ENCODE results near the gene CUX1. TPM values are rescaled to one million over a fixed set of nuclear protein-coding genes. Genes with fewer than 3 reads are reported as not detected.

Gene CUX1
- total RNA-seq, 1 donor from 2014 or later = 18.3 TPM

DNA sequence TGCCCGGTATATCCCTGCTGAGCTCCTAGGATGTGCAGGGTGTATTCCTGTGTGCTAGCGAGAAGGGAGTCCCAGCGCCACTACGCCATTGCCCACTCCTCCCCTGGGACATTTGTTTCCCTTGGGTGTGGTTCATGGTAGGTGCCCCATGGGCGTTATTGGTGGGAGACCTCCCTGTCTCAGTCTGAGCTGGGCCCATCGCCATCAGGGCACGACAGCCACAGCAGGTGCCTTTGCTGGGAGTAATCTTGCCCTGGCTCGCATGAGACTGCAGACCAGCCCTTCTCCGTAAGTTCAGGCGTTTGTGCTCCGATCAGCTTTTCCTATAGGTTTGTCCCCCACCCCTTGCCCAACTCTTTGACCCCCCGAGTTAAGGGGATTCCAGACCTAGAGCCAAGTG is 332.0 kb downstream of the CUX1 start:
- Histone ChIP-seq H3K9me3 (ENCODE audit: control insufficient read depth in 3 of 3, low read length in 3 of 3) (no peaks in the 10 kb centered on the region), H3K4me1 (ENCODE audit: control insufficient read depth in 3 of 3, insufficient read depth in 3 of 3, low read length in 3 of 3) (peaks cover 6 to 23% (median 20%) of the 10 kb centered on the region in 3 donors), H3K4me3 (ENCODE audit: low read length in 3 of 3) (no peak overlapping the region), H3K27ac (ENCODE audit: low read depth, low read length) (no peak overlapping the region), H3K9ac (ENCODE audit: low read depth in 1 of 3, low read length in 3 of 3) (no peak overlapping the region), H3K36me3 (ENCODE audit: control insufficient read depth in 3 of 3, insufficient read depth in 3 of 3, low read length in 3 of 3) (no peaks in the 10 kb centered on the region), H3K27me3 (ENCODE audit: control insufficient read depth in 3 of 3, insufficient read depth in 3 of 3, low read length in 3 of 3) (no peaks in the 10 kb centered on the region)

DNA sequence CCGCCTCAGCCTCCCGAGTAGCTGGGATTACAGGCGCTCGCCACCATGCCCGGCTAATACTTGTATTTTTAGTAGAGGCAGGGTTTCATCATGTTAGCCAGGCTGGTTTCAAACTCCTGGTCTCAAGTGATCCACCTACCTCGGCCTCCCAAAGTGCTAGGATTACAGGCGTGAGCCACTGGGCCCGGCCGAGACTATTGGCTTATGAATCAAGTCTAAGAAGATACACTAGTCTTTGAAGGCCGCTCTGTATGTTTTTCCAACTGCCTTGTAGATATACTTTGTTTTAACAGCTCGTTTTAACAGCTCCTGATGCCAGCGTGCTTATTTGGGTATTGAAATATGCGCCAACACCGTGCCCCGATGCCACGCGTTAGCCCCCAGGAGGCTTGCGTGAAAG is 332.8 kb downstream of the CUX1 start:
- Histone ChIP-seq H3K27ac (ENCODE audit: low read depth, low read length) (no peak overlapping the region), H3K36me3 (ENCODE audit: control insufficient read depth in 3 of 3, insufficient read depth in 3 of 3, low read length in 3 of 3) (no peaks in the 10 kb centered on the region), H3K4me1 (ENCODE audit: control insufficient read depth in 3 of 3, insufficient read depth in 3 of 3, low read length in 3 of 3) (peaks cover 6 to 23% (median 20%) of the 10 kb centered on the region in 3 donors), H3K4me3 (ENCODE audit: low read length in 3 of 3) (no peak overlapping the region), H3K9ac (ENCODE audit: low read depth in 1 of 3, low read length in 3 of 3) (no peak overlapping the region), H3K27me3 (ENCODE audit: control insufficient read depth in 3 of 3, insufficient read depth in 3 of 3, low read length in 3 of 3) (no peaks in the 10 kb centered on the region), H3K9me3 (ENCODE audit: control insufficient read depth in 3 of 3, low read length in 3 of 3) (no peaks in the 10 kb centered on the region)

DNA sequence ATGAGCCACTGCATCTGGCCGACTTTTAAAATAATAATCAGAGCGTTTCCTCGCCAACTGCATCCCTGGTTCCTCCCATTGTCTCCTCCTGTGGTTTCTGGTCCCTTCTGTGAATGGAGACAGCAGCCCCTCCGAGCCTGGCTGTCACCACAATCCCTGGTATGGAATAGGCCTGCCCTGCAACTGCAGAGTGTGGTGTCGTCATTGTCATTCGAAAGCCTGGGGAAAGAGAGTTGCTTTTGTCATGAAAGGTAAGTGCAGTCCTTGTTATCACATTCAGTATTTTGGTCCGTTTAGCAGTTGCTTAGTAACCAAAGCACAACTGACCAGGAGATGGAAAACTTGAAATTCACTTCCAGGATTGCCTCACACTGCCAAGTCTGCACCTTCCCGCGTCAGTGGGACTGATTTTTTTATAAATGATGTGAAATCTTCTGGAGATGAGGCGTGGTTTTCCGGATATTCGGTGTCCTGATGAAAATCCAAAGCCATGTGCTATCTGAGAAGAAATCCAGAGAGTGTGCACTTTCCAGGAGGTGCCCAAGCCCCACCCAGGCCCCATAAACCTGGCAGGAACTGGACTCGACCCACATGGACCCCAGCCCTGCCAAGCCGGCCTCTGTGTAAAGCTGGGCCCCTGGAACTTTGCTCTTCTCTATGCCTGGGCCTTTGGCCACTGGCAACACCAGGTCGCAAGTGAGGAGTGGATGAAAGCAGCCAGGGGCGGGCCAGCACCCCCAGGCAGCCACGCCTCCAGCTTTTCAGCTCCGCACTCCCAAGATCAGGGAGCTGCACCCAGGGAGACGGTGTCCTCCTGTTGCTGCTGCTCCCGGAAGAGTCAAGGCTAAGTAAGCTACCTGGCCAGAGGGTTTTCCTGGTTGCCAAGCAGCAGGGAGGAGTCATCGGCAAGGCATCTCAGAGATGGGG is 335.5 kb downstream of the CUX1 start:
- H3K9ac ChIP-seq (ENCODE audit: low read depth in 1 of 3, low read length in 3 of 3) = peak overlapping the region in 1 of 3 donors; percentile 16

DNA sequence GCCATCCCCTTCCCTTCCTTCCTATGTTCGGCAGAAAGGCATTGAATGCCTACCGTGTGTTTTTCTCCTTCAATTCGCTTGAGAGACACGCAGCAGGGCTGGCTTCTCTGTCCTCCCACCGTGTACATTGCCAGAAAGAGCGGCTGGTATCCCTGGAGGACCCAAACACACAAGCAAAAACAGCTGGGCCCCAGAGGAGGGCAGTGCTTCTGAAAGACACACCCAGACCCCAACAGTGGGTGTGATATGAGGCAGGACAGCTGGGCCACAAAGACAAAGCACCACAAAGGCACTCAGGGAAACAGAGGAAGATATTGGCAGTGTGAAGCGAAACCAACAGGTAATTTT is 336.1 kb downstream of the CUX1 start:
- Histone ChIP-seq H3K36me3 (ENCODE audit: control insufficient read depth in 3 of 3, insufficient read depth in 3 of 3, low read length in 3 of 3) (peaks cover 3 to 4% (median 3%) of the 10 kb centered on the region in 3 donors), H3K9ac (ENCODE audit: low read depth in 1 of 3, low read length in 3 of 3) (peak overlapping the region in 1 of 3 donors; percentile 16), H3K27ac (ENCODE audit: low read depth, low read length) (no peak overlapping the region), H3K9me3 (ENCODE audit: control insufficient read depth in 3 of 3, low read length in 3 of 3) (no peaks in the 10 kb centered on the region), H3K4me3 (ENCODE audit: low read length in 3 of 3) (no peak overlapping the region), H3K27me3 (ENCODE audit: control insufficient read depth in 3 of 3, insufficient read depth in 3 of 3, low read length in 3 of 3) (no peaks in the 10 kb centered on the region), H3K4me1 (ENCODE audit: control insufficient read depth in 3 of 3, insufficient read depth in 3 of 3, low read length in 3 of 3) (peaks cover 0 to 6% (median 6%) of the 10 kb centered on the region in 3 donors)

More for the DNA sequence above, 335.5 kb downstream of the CUX1 start:
- Histone ChIP-seq H3K27me3 (ENCODE audit: control insufficient read depth in 3 of 3, insufficient read depth in 3 of 3, low read length in 3 of 3) (no peaks in the 10 kb centered on the region), H3K27ac (ENCODE audit: low read depth, low read length) (no peak overlapping the region), H3K9me3 (ENCODE audit: control insufficient read depth in 3 of 3, low read length in 3 of 3) (no peaks in the 10 kb centered on the region), H3K36me3 (ENCODE audit: control insufficient read depth in 3 of 3, insufficient read depth in 3 of 3, low read length in 3 of 3) (no peaks in the 10 kb centered on the region), H3K4me1 (ENCODE audit: control insufficient read depth in 3 of 3, insufficient read depth in 3 of 3, low read length in 3 of 3) (peaks cover 0 to 6% (median 6%) of the 10 kb centered on the region in 3 donors), H3K4me3 (ENCODE audit: low read length in 3 of 3) (no peak overlapping the region)

DNA sequence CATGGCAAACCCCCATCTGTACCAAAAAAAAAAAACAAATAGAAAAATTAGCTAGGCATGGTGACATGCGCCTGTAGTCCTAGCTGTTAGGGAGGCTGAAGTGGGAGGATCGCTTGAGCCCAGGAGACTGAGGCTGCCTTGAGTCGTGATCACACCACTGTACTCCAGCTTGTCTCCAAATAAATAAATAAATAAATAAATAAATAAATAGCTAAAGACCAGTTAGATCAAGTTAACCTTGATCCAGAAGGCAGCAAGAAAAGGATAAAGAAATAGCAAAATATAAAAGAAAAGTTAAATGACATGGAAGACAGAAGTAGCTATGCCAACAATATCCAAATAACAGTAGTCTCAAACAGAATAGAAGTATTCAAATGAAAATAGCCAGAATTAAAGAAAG is 337.0 kb downstream of the CUX1 start:
- no peak overlapping the region for H3K4me3 ChIP-seq (ENCODE audit: low read length in 3 of 3)
- H3K36me3 ChIP-seq (ENCODE audit: control insufficient read depth in 3 of 3, insufficient read depth in 3 of 3, low read length in 3 of 3) = peaks cover 5 to 6% (median 6%) of the 10 kb centered on the region in 3 donors
- peaks cover 0 to 6% (median 6%) of the 10 kb centered on the region in 3 donors for H3K4me1 ChIP-seq (ENCODE audit: control insufficient read depth in 3 of 3, insufficient read depth in 3 of 3, low read length in 3 of 3)
- H3K9me3 ChIP-seq (ENCODE audit: control insufficient read depth in 3 of 3, low read length in 3 of 3) = no peaks in the 10 kb centered on the region
- no peaks in the 10 kb centered on the region for H3K27me3 ChIP-seq (ENCODE audit: control insufficient read depth in 3 of 3, insufficient read depth in 3 of 3, low read length in 3 of 3)
- no peak overlapping the region for H3K9ac ChIP-seq (ENCODE audit: low read depth in 1 of 3, low read length in 3 of 3)
- H3K27ac ChIP-seq (ENCODE audit: low read depth, low read length) = no peak overlapping the region

DNA sequence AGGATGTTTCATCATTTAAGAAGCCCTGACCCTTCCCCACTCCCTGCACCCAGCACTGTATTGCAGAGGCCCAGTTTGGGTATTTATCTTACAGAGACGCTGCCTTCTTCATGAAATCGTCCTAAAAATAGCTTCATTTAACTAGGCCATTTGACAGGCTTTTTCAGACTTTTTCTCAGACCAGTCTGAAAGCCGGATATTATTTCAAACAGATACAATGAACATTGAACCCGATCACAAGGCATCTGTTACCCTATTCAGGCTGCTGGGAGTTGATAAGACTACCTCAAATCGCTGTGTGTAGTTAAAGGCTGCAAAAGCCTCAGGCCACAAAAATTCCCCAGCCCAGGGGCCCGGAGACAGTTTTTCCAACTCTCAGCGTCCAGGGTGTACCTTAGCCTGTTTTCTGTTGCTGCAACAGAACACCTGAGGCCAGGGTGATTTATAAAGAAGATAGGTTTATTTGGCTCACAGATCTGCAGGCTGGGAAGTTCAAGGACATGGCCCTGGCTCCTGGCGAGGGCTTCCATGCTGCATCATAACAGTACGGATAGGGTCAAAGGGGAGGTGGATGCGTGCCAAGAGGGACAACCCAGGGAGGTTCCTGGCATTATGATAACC is 338.5 kb downstream of the CUX1 start:
- H3K9ac ChIP-seq (ENCODE audit: low read depth in 1 of 3, low read length in 3 of 3) = no peak overlapping the region
- peaks cover 5 to 6% (median 6%) of the 10 kb centered on the region in 3 donors for H3K36me3 ChIP-seq (ENCODE audit: control insufficient read depth in 3 of 3, insufficient read depth in 3 of 3, low read length in 3 of 3)
- H3K27me3 ChIP-seq (ENCODE audit: control insufficient read depth in 3 of 3, insufficient read depth in 3 of 3, low read length in 3 of 3) = no peaks in the 10 kb centered on the region
- H3K4me1 ChIP-seq (ENCODE audit: control insufficient read depth in 3 of 3, insufficient read depth in 3 of 3, low read length in 3 of 3) = peaks cover 0 to 6% (median 6%) of the 10 kb centered on the region in 3 donors
- no peaks in the 10 kb centered on the region for H3K9me3 ChIP-seq (ENCODE audit: control insufficient read depth in 3 of 3, low read length in 3 of 3)
- no peak overlapping the region for H3K4me3 ChIP-seq (ENCODE audit: low read length in 3 of 3)
- H3K27ac ChIP-seq (ENCODE audit: low read depth, low read length) = no peak overlapping the region

DNA sequence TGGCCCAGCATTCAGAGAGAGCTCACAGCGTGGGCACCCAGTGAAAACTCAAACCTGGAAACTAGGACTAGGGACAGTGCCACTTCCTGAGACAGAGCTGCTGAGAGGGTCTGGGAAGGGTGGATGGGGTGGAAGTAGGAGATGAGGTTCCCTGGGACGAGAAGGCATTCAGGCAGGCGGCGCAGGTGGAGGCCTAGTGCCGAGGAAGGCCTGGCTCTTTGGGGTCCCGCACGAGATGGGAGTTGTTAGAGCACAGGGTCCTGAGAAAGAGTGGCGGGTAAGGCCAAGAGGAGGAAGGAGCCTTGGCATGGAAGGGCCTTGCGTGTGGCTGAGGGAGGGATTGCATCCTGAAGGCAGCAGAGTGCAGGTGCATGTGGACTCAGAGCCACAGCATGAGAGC is 339.4 kb downstream of the CUX1 start:
- Histone ChIP-seq H3K4me3 (ENCODE audit: low read length in 3 of 3) (no peak overlapping the region), H3K4me1 (ENCODE audit: control insufficient read depth in 3 of 3, insufficient read depth in 3 of 3, low read length in 3 of 3) (peaks cover 0 to 6% (median 6%) of the 10 kb centered on the region in 3 donors), H3K27me3 (ENCODE audit: control insufficient read depth in 3 of 3, insufficient read depth in 3 of 3, low read length in 3 of 3) (no peaks in the 10 kb centered on the region), H3K9me3 (ENCODE audit: control insufficient read depth in 3 of 3, low read length in 3 of 3) (no peaks in the 10 kb centered on the region), H3K9ac (ENCODE audit: low read depth in 1 of 3, low read length in 3 of 3) (no peak overlapping the region), H3K36me3 (ENCODE audit: control insufficient read depth in 3 of 3, insufficient read depth in 3 of 3, low read length in 3 of 3) (peaks cover 5 to 6% (median 6%) of the 10 kb centered on the region in 3 donors), H3K27ac (ENCODE audit: low read depth, low read length) (no peak overlapping the region)

DNA sequence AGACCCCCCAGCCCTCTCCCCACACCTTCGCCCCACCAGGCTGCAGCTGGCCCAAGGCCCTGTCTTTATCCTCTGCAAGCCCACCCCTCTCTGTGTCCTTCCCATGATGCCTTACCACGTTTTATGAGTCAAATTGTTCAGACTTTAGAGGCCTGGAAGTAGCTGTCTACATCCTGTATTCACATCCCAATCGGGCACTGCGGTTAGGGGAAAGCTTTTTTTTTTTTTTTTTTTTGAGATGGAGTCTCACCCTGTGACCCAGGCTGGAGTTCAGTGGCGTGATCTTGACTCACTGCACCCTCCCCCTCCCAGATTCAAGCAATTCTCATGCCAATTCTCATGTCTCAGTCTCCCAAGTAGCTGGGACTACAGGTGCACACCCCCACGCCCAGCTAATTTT is 347.7 kb downstream of the CUX1 start:
- H3K27ac ChIP-seq (ENCODE audit: low read depth, low read length) = no peak overlapping the region
- no peak overlapping the region for H3K4me3 ChIP-seq (ENCODE audit: low read length in 3 of 3)
- H3K9ac ChIP-seq (ENCODE audit: low read depth in 1 of 3, low read length in 3 of 3) = no peak overlapping the region
- H3K9me3 ChIP-seq (ENCODE audit: control insufficient read depth in 3 of 3, low read length in 3 of 3) = no peaks in the 10 kb centered on the region
- peaks cover 4 to 10% (median 10%) of the 10 kb centered on the region in 3 donors for H3K36me3 ChIP-seq (ENCODE audit: control insufficient read depth in 3 of 3, insufficient read depth in 3 of 3, low read length in 3 of 3)
- H3K27me3 ChIP-seq (ENCODE audit: control insufficient read depth in 3 of 3, insufficient read depth in 3 of 3, low read length in 3 of 3) = no peaks in the 10 kb centered on the region
- peaks cover 4 to 6% (median 6%) of the 10 kb centered on the region in 3 donors for H3K4me1 ChIP-seq (ENCODE audit: control insufficient read depth in 3 of 3, insufficient read depth in 3 of 3, low read length in 3 of 3)

DNA sequence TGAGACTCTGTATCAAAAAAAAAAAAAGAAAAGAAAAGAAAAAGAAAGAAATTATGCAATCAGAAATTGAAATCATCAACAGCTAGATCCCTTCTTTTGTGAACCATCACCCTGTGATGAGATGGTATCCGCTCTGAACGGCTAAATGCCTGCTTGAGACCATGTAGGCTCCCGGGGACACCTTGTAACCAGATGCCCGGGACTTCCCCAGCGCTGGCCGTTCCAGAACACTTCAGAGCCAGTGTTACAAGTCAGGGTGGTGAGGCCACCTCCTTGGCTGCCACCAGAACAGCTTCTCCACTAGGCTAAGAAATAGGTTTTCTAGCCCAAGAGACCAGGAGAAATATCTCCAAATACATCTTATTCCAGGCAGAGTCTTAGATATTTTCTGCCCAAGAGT is 349.8 kb downstream of the CUX1 start:
- H3K9ac ChIP-seq (ENCODE audit: low read depth in 1 of 3, low read length in 3 of 3) = no peak overlapping the region
- peaks cover 13 to 21% (median 18%) of the 10 kb centered on the region in 3 donors for H3K36me3 ChIP-seq (ENCODE audit: control insufficient read depth in 3 of 3, insufficient read depth in 3 of 3, low read length in 3 of 3)

More for the DNA sequence above, 349.8 kb downstream of the CUX1 start:
- no peak overlapping the region for H3K4me3 ChIP-seq (ENCODE audit: low read length in 3 of 3)
- no peaks in the 10 kb centered on the region for H3K9me3 ChIP-seq (ENCODE audit: control insufficient read depth in 3 of 3, low read length in 3 of 3)
- H3K27ac ChIP-seq (ENCODE audit: low read depth, low read length) = no peak overlapping the region
- no peaks in the 10 kb centered on the region for H3K27me3 ChIP-seq (ENCODE audit: control insufficient read depth in 3 of 3, insufficient read depth in 3 of 3, low read length in 3 of 3)
- H3K4me1 ChIP-seq (ENCODE audit: control insufficient read depth in 3 of 3, insufficient read depth in 3 of 3, low read length in 3 of 3) = peaks cover 4 to 6% (median 6%) of the 10 kb centered on the region in 3 donors

Measured in skeletal muscle tissue (tissue), 4 donors.